ENCODE data around the gene SULT1E1. TPM values are rescaled to one million over a fixed set of nuclear protein-coding genes. Genes with fewer than 3 reads are reported as not detected.

SULT1E1 gene
- total RNA-seq = not detected

- H3K4me3 Mint-ChIP-seq = no peak within 1 kb of the TSS
- no peak for TF ChIP-seq CTCF (IDR thresholded peaks at IDR 0.05)
- no peaks in the 10 kb centered on the region for H3K27me3 Mint-ChIP-seq
- H3K4me1 Mint-ChIP-seq (ENCODE audit: low read depth) = no peaks in the 10 kb centered on the region
- no peaks in the 10 kb centered on the region for H3K9me3 Mint-ChIP-seq
- H3K36me3 Mint-ChIP-seq (ENCODE audit: low read depth) = no peaks in the 10 kb centered on the region
- no peak within 1 kb of the TSS for H3K27ac Mint-ChIP-seq
- CTCF ChIA-PET = no interaction called here
- intact Hi-C loops (cut with micrococcal nuclease) = no loop called here
- ATAC-seq (no peak), DNase-seq (no peak)
- POLR2A ChIA-PET = no interaction called here
These were observed at the start of gene SULT1E1 for GRCh38 chr4:69860052-69860451. TSS of gene SULT1E1 (minus strand) at chr4:69860145. CDS start at chr4:69857644, 2,501 bp downstream.

GRCh38 chr4:69909195-69909594 is 49.2 kb upstream of the SULT1E1 start:
- ChIA-PET POLR2A (no interaction called here), CTCF (no interaction called here)
- Mint-ChIP-seq H3K4me3 (no peak overlapping the region), H3K27ac (no peak overlapping the region), H3K36me3 (ENCODE audit: low read depth) (no peaks in the 10 kb centered on the region), H3K27me3 (no peaks in the 10 kb centered on the region), H3K9me3 (no peaks in the 10 kb centered on the region), H3K4me1 (ENCODE audit: low read depth) (no peaks in the 10 kb centered on the region)
- ATAC-seq (no peak), DNase-seq (no peak)
- intact Hi-C loops (cut with micrococcal nuclease) = no loop called here
- TF ChIP-seq CTCF (IDR thresholded peaks at IDR 0.05) = no peak

GRCh38 chr4:69907151-69907550 is 47.2 kb upstream of the SULT1E1 start:
- ATAC-seq (no peak), DNase-seq (no peak)
- intact Hi-C loops (cut with micrococcal nuclease) = no loop called here
- Mint-ChIP-seq H3K36me3 (ENCODE audit: low read depth) (no peaks in the 10 kb centered on the region), H3K27ac (no peak overlapping the region), H3K9me3 (no peaks in the 10 kb centered on the region), H3K4me3 (no peak overlapping the region), H3K27me3 (peaks cover 2% of the 10 kb centered on the region), H3K4me1 (ENCODE audit: low read depth) (no peaks in the 10 kb centered on the region)
- ChIA-PET POLR2A (no interaction called here), CTCF (no interaction called here)
- TF ChIP-seq CTCF (IDR thresholded peaks at IDR 0.05) = no peak

GRCh38 chr4:69896530-69897116 is 36.7 kb upstream of the SULT1E1 start:
- Mint-ChIP-seq H3K9me3 (no peaks in the 10 kb centered on the region), H3K27me3 (peaks cover 9% of the 10 kb centered on the region), H3K4me3 (no peak overlapping the region), H3K27ac (no peak overlapping the region), H3K36me3 (ENCODE audit: low read depth) (no peaks in the 10 kb centered on the region), H3K4me1 (ENCODE audit: low read depth) (no peaks in the 10 kb centered on the region)
- ChIA-PET POLR2A (no interaction called here), CTCF (interaction anchor here (1.0 kb wide), 1 partner anchor 9 kb away, joined by 3 read pairs; no protein-coding TSS in a partner anchor)
- intact Hi-C loops (cut with micrococcal nuclease) = no loop called here
- no peak for DNase-seq
- no peak for ATAC-seq
- no peak for TF ChIP-seq CTCF (IDR thresholded peaks at IDR 0.05)

- Mint-ChIP-seq H3K4me1 (ENCODE audit: low read depth) (no peaks in the 10 kb centered on the region), H3K9me3 (no peaks in the 10 kb centered on the region), H3K27ac (no peak overlapping the region), H3K4me3 (no peak overlapping the region), H3K36me3 (ENCODE audit: low read depth) (no peaks in the 10 kb centered on the region), H3K27me3 (peaks cover 8% of the 10 kb centered on the region)
- DNase-seq = no peak
- intact Hi-C loops (cut with micrococcal nuclease) = no loop called here
- CTCF ChIA-PET = interaction anchor here (1.2 to 2.1 kb wide), 2 partner anchors 13 to 204 kb away, joined by 4 to 7 read pairs; no protein-coding TSS in a partner anchor
- TF ChIP-seq CTCF (IDR thresholded peaks at IDR 0.05) = no peak
- POLR2A ChIA-PET = no interaction called here
- ATAC-seq = no peak
These were observed 34.8 kb upstream of the SULT1E1 start for GRCh38 chr4:69894721-69895120.
